HepG2 (cell line): Measurements from ENCODE around the gene CNTFR. TPM values are rescaled to one million over a fixed set of nuclear protein-coding genes. Genes with fewer than 3 reads are reported as not detected.

Source experiments
- AGO2 ChIP-seq: fragments of 200-400 bp; formaldehyde crosslinking; optimal IDR thresholded peaks from 2 replicates; pipeline ENCODE3; 2017; ENCODE audit warnings: mild to moderate bottlenecking, low read depth, low read length, moderate library complexity
- ATF5 ChIP-seq: sonication (generic); formaldehyde crosslinking; IDR thresholded peaks from 2 replicates; pipeline ENCODE4 v1.4.0; 2020; ENCODE audit warnings: mild to moderate bottlenecking, low read depth, missing genetic modification reagents
- BORCS8-MEF2B ChIP-seq: sonication (generic); formaldehyde crosslinking; IDR thresholded peaks from 2 replicates; pipeline ENCODE4 v1.8.0; 2022; ENCODE audit warnings: mild to moderate bottlenecking, missing genetic modification reagents
- MED8 ChIP-seq: sonication (generic); formaldehyde crosslinking; IDR thresholded peaks from 2 replicates; pipeline ENCODE4 v1.8.1; 2023; ENCODE audit warnings: mild to moderate bottlenecking, missing genetic modification reagents; ENCODE audit not compliant: insufficient replicate concordance
- MLXIP ChIP-seq: sonication (generic); formaldehyde crosslinking; IDR thresholded peaks from 2 replicates; pipeline ENCODE4 v1.9.0; 2021; ENCODE audit warnings: missing genetic modification reagents, borderline replicate concordance
- RARA ChIP-seq: IDR thresholded peaks from 2 replicates; pipeline ENCODE4 v1.6.1; 2016; ENCODE audit warnings: missing genetic modification reagents, missing compliant biosample characterization
- RERE ChIP-seq: IDR thresholded peaks from 2 replicates; pipeline ENCODE4 v1.6.1; 2016; ENCODE audit warnings: low read depth, missing genetic modification reagents, missing compliant biosample characterization
- REST ChIP-seq, 2 experiments: IDR thresholded peaks; 2 replicates each; pipeline ENCODE4 v1.6.1; 2011 to 2012; ENCODE audit warnings: low read length in 2 of 2, borderline replicate concordance in 1 of 2, low read depth in 1 of 2, mild to moderate bottlenecking in 1 of 2, moderate library complexity in 1 of 2
- RFXAP ChIP-seq: sonication (generic); formaldehyde crosslinking; IDR thresholded peaks from 2 replicates; pipeline ENCODE4 v1.4.0; 2020; ENCODE audit warnings: missing genetic modification reagents, borderline replicate concordance
- SOX13 ChIP-seq, 3 experiments: fragments of 450-650 bp in 1 of 3; sonication (generic) in 1 of 3; formaldehyde crosslinking in 1 of 3; IDR thresholded peaks in 2 of 3; conservative IDR thresholded peaks in 1 of 3; 2 replicates each; pipeline versions ENCODE4 v1.5.0 to v1.6.1; 2016 to 2020; ENCODE audit warnings: antibody characterized with exemption in 1 of 3, mild to moderate bottlenecking in 1 of 3, missing compliant biosample characterization in 1 of 3, missing genetic modification reagents in 1 of 3, moderate library complexity in 1 of 3
- ZNF121 ChIP-seq: sonication (generic); formaldehyde crosslinking; IDR thresholded peaks from 2 replicates; pipeline ENCODE4 v1.5.0; 2020; ENCODE audit warnings: mild to moderate bottlenecking, missing genetic modification reagents
- ZNF788 ChIP-seq: sonication (generic); formaldehyde crosslinking; IDR thresholded peaks from 2 replicates; pipeline ENCODE4 v1.5.0; 2020; ENCODE audit warnings: mild to moderate bottlenecking, missing genetic modification reagents, borderline replicate concordance
- polyA plus RNA-seq, 8 experiments: library from polyadenylated mRNA; depleted of rRNA in 3 of 8; stranded (reverse) in 7 of 8; unstranded in 1 of 8; fragments of >200 nt; fragmentation: Illumina TruSeq in 4 of 8; extraction: Trizol in 4 of 8; gene quantifications; 2 replicates each; pipeline versions ENCODE4 v1.2.1 to v1.2.3, GENCODE V29; 2011 to 2016; ENCODE audit warnings: low read depth in 4 of 8, missing spikeins in 1 of 8, mixed read lengths in 1 of 8; ENCODE audit not compliant: insufficient read depth in 1 of 8
- total RNA-seq, 5 experiments: library from RNA; depleted of rRNA; stranded (reverse); fragments of >200 nt; fragmentation: Illumina TruSeq; extraction: Trizol; gene quantifications; 2 replicates each; pipeline ENCODE4 v1.2.3, GENCODE V29; 2016; ENCODE audit warnings: low read depth in 1 of 5

Gene CNTFR
- total and polyA plus RNA-seq, 2 of the 13 experiments (the other 11 are each of a cell fraction or from before 2014, with no cell fraction given), result not detected

- TF ChIP-seq MLXIP (CRISPR knock-in tag), result no peak
- TF ChIP-seq RARA (CRISPR knock-in tag), result peak; percentile 85
- 0 out of 2 replicates have a peak, but pooled peaks have one; percentile 40 for TF ChIP-seq RFXAP
- 0 out of 2 replicates have a peak, but pooled peaks have one; percentile 46 for TF ChIP-seq ZNF788
- TF ChIP-seq RERE, result peak; percentile 85
- no peak for TF ChIP-seq MED8 (CRISPR knock-in tag)
- no peak for TF ChIP-seq SOX13 (IDR thresholded peaks at IDR 0.05)
- TF ChIP-seq SOX13 (CRISPR knock-in tag; conservative IDR thresholded peaks at IDR 0.05 in 1 of 2, IDR thresholded peaks at IDR 0.05 in 1 of 2), result peak in 1 of 2 experiments; percentile 60; a peak in 2 of 4 replicates
- 0 out of 4 replicates have a peak, but pooled peaks of 1 of the 2 experiments have one; percentile 38 for TF ChIP-seq REST (IDR thresholded peaks at IDR 0.05; ENCODE audit: borderline replicate concordance in 1 of 2, low read depth in 1 of 2, low read length in 2 of 2)
- peak; percentile 38; the same call in 1 of the 2 replicates for TF ChIP-seq ZNF121 (CRISPR knock-in tag)
- no peak for TF ChIP-seq AGO2
- TF ChIP-seq BORCS8-MEF2B (CRISPR knock-in tag), result 0 out of 2 replicates have a peak, but pooled peaks have one; percentile 32
- TF ChIP-seq ATF5 (CRISPR knock-in tag), result no peak
Measured at GRCh38 chr9:34512131-34513078, 77.1 kb downstream of the CNTFR start (continued).
